Muscle of leg (tissue), 11 donors: ENCODE measurements around the gene PCDHB3. TPM values are rescaled to one million over a fixed set of nuclear protein-coding genes. Genes with fewer than 3 reads are reported as not detected.
"Not testable (repeated sequence)": the region's sequence is repeated elsewhere in the genome, so short reads cannot be mapped to it uniquely, and the experiment has no call there.

Experiments used
- DNase-seq: peaks from one replicate; pipeline ENCODE4 v3.0.0; 2013
- H3K27ac ChIP-seq: one replicate; pipeline ENCODE4 v1.5.1; 2013; ENCODE audit warnings: mild to moderate bottlenecking, low read length, control low read depth
- H3K27me3 ChIP-seq: one replicate; pipeline ENCODE4 v1.6.1; 2013; ENCODE audit warnings: low read length; ENCODE audit not compliant: control insufficient read depth, insufficient read depth
- H3K36me3 ChIP-seq: one replicate; pipeline ENCODE4 v1.6.1; 2013; ENCODE audit warnings: low read length; ENCODE audit not compliant: control insufficient read depth, insufficient read depth
- H3K4me1 ChIP-seq: one replicate; pipeline ENCODE4 v1.6.1; 2013; ENCODE audit warnings: low read length; ENCODE audit not compliant: control insufficient read depth, insufficient read depth
- H3K4me3 ChIP-seq: one replicate; pipeline ENCODE4 v1.5.1; 2013; ENCODE audit warnings: low read length, control low read depth
- H3K9me3 ChIP-seq: replicated peaks from 2 replicates; pipeline ENCODE4 v1.6.1; 2013; ENCODE audit warnings: low read depth, low read length; ENCODE audit not compliant: control insufficient read depth
- WGBS: methylation state at CpG from one replicate; pipeline ENCODE4 v1.1.5; 2013; ENCODE audit warnings: missing lambda C conversion rate; ENCODE audit not compliant: insufficient coverage; 5-methylcytosine and 5-hydroxymethylcytosine counted together
- polyA plus RNA-seq, 8 donors: library from polyadenylated mRNA; unstranded; fragments of 120-200 nt; gene quantifications; one replicate each; pipeline versions ENCODE4 v1.2.1 to v1.2.3, GENCODE V29; 2013; ENCODE audit warnings: inconsistent platforms in 1 of 8, low replicate concordance in 1 of 8; ENCODE audit not compliant: insufficient read length in 8 of 8, insufficient read depth in 1 of 8
- total RNA-seq: library from RNA; stranded (reverse); fragments of 120-200 nt; gene quantifications from one replicate; pipeline ENCODE4 v1.2.4, GENCODE V29; 2013

Gene PCDHB3
- total and polyA plus RNA-seq, 9 donors = 1.4 to 4.4 (median 1.8) TPM

DNA sequence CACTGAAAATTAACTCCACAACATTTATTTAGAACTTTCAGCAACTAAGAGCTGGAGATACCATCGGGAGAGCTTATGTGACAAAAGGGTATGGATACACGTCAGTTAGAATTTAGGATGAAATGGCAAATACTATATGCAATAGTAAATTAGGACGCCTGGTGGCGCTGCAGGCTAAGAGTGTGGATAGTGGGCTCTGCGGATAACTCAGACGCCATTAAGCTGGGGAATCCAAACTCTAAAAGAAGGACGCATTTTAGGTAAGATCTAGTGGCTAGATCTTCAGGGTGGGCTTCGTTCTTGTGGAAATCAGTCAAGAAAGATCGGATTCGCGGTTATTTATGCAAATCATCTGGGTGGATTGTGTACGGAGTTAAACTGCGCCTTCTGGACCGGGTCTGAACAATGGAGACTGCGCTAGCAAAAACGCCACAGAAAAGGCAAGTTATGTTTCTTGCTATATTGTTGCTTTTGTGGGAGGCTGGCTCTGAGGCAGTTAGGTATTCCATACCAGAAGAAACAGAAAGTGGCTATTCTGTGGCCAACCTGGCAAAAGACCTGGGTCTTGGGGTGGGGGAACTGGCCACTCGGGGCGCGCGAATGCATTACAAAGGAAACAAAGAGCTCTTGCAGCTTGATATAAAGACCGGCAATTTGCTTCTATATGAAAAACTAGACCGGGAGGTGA, 34.9 kb downstream of the PCDHB3 start, which contains the start of gene PCDHB5:
Gene PCDHB5, plus strand, starts transcription at position 177 of the 688 bp plus-strand sequence. Its CDS starts 229 bp downstream, at position 406.
- H3K4me3 ChIP-seq = peak within 1 kb of the TSS; percentile 29
- H3K27ac ChIP-seq = no peak within 1 kb of the TSS
- no peaks in the 10 kb centered on the region for H3K4me1 ChIP-seq
- no peaks in the 10 kb centered on the region for H3K36me3 ChIP-seq
- H3K27me3 ChIP-seq = peaks cover 6% of the 10 kb centered on the region
- DNase-seq = peak; percentile 10
- H3K9me3 ChIP-seq = peaks cover 36% of the 10 kb centered on the region
- 14% methylated on average over 21 of the region's 22 CpGs for WGBS

DNA sequence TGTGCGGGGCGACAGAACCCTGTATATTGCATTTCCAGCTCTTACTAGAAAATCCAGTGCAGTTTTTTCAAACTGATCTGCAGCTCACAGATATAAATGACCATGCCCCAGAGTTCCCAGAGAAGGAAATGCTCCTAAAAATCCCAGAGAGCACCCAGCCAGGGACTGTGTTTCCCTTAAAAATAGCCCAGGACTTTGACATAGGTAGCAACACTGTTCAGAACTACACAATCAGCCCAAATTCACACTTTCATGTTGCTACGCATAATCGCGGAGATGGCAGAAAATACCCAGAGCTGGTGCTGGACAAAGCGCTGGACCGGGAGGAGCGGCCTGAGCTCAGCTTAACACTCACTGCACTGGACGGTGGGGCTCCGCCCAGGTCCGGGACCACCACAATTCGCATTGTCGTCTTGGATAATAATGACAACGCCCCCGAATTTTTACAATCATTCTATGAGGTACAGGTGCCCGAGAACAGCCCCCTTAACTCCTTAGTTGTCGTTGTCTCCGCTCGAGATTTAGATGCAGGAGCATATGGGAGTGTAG, 35.5 kb downstream of the PCDHB3 start:
- H3K4me3 ChIP-seq = peak overlapping the region; percentile 29
- peaks cover 6% of the 10 kb centered on the region for H3K27me3 ChIP-seq
- no peak for DNase-seq
- no peaks in the 10 kb centered on the region for H3K36me3 ChIP-seq
- H3K4me1 ChIP-seq = no peaks in the 10 kb centered on the region
- 37% methylated on average over 14 of the region's 19 CpGs for WGBS
- peaks cover 36% of the 10 kb centered on the region for H3K9me3 ChIP-seq
- no peak overlapping the region for H3K27ac ChIP-seq

DNA sequence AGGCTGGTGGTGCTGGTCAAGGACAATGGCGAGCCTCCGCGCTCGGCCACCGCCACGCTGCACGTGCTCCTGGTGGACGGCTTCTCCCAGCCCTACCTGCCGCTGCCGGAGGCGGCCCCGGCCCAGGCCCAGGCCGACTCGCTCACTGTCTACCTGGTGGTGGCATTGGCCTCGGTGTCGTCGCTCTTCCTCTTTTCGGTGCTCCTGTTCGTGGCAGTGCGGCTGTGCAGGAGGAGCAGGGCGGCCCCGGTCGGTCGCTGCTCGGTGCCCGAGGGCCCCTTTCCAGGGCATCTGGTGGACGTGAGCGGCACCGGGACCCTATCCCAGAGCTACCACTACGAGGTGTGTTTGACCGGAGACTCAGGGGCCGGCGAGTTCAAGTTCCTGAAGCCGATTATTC, 37.1 kb downstream of the PCDHB3 start:
- not testable (repeated sequence) for H3K4me3 ChIP-seq, H3K4me1 ChIP-seq, H3K27ac ChIP-seq, DNase-seq, H3K36me3 ChIP-seq, H3K27me3 ChIP-seq
- H3K9me3 ChIP-seq = peaks cover 36% of the 10 kb centered on the region
- WGBS = 47% methylated on average over 22 of the region's 34 CpGs

DNA sequence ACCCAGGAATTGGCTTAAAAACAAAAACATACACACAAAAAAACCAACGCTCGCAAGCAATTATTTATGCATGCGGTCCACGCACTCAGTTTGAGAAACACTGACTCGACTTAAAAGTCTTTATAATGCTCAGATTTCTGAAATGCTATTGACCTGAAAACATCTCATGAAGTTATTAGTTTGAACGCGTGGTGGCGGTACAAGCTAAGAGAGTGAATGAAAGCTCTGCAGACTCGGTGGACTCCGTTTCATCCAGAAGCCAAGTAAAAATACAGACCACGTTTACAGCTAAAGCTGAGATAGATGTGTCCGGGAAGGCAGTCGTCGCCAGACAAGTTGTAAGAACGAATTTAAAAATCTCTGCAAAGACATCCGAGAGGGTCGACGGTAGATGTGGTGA, 49.5 kb downstream of the PCDHB3 start, which contains the start of gene PCDHB6:
Gene PCDHB6, plus strand, starts transcription at position 246 of the 400 bp plus-strand sequence. CDS start 201 bp downstream, outside the sequence.
- Histone ChIP-seq H3K27ac (no peak within 1 kb of the TSS), H3K36me3 (no peaks in the 10 kb centered on the region), H3K9me3 (peaks cover 23% of the 10 kb centered on the region), H3K4me1 (no peaks in the 10 kb centered on the region), H3K27me3 (peaks cover 9% of the 10 kb centered on the region), H3K4me3 (no peak within 1 kb of the TSS)
- WGBS = 10% methylated on average over 12 of the region's 18 CpGs
- DNase-seq = peak; percentile 11

- Histone ChIP-seq H3K4me3 (no peak overlapping the region), H3K4me1 (no peaks in the 10 kb centered on the region), H3K36me3 (no peaks in the 10 kb centered on the region), H3K27me3 (peaks cover 9% of the 10 kb centered on the region), H3K27ac (no peak overlapping the region), H3K9me3 (peaks cover 24% of the 10 kb centered on the region)
- DNase-seq = no peak
- WGBS = 34% methylated on average over 28 of the region's 33 CpGs
Measured at GRCh38 chr5:141150224-141150992, 50.1 kb downstream of the PCDHB3 start.

- DNase-seq = no peak
- H3K27ac ChIP-seq = no peak overlapping the region
- no peaks in the 10 kb centered on the region for H3K4me1 ChIP-seq
- H3K9me3 ChIP-seq = peaks cover 29% of the 10 kb centered on the region
- H3K27me3 ChIP-seq = peaks cover 11% of the 10 kb centered on the region
- H3K4me3 ChIP-seq = no peak overlapping the region
- no peaks in the 10 kb centered on the region for H3K36me3 ChIP-seq
- 41% methylated on average over 7 of the region's 13 CpGs for WGBS
Measured at GRCh38 chr5:141150993-141151325, 50.7 kb downstream of the PCDHB3 start.

- H3K4me1 ChIP-seq, H3K27ac ChIP-seq, DNase-seq, H3K36me3 ChIP-seq, H3K4me3 ChIP-seq: not testable (repeated sequence)
- peaks cover 16% of the 10 kb centered on the region for H3K27me3 ChIP-seq
- H3K9me3 ChIP-seq = peaks cover 36% of the 10 kb centered on the region
- WGBS = 37% methylated on average over 17 of the region's 41 CpGs
Measured at GRCh38 chr5:141151632-141152031, 51.4 kb downstream of the PCDHB3 start.

- Histone ChIP-seq H3K27me3 (peaks cover 17% of the 10 kb centered on the region), H3K9me3 (peaks cover 40% of the 10 kb centered on the region)
- not testable (repeated sequence) for H3K27ac ChIP-seq, H3K36me3 ChIP-seq, DNase-seq, H3K4me3 ChIP-seq, H3K4me1 ChIP-seq
- 25% methylated on average over 28 of the region's 36 CpGs for WGBS
Measured at GRCh38 chr5:141152096-141152495, 51.8 kb downstream of the PCDHB3 start.
